ENCODE data around the gene MEGF10.

GRCh38 chr5:127243011-127243410, 47.6 kb upstream of the MEGF10 start:
- no peak for TF ChIP-seq POLR2A (IDR thresholded peaks at IDR 0.05; ENCODE audit: low read depth, low read length)
- TF ChIP-seq TAF1 (IDR thresholded peaks at IDR 0.05; ENCODE audit: borderline replicate concordance, low read depth, low read length), result no peak
- TF ChIP-seq POLR2AphosphoS5 (IDR thresholded peaks at IDR 0.05; ENCODE audit: low read depth, low read length), result no peak

Data from GM12892 (cell line).